Nephron (organoid): ENCODE measurements around the gene JADE1.
A peak's percentile ranks its signal among the peaks of the same experiment; 100 is the strongest.

Experiments used
- H3K27ac Mint-ChIP-seq, 3 experiments: 2 replicates each; pipeline ENCODE4 v1.8.0; 2020; ENCODE audit warnings: mixed read lengths in 3 of 3, mild to moderate bottlenecking in 2 of 3, moderate library complexity in 1 of 3
- H3K27me3 Mint-ChIP-seq: 2 replicates; pipeline ENCODE4 v1.8.0; 2021; ENCODE audit warnings: low read depth, mild to moderate bottlenecking, moderate library complexity, mixed read lengths
- H3K36me3 Mint-ChIP-seq: 2 replicates; pipeline ENCODE4 v1.8.0; 2020; ENCODE audit warnings: low read depth, mixed read lengths
- H3K4me1 Mint-ChIP-seq: 2 replicates; pipeline ENCODE4 v1.8.0; 2020; ENCODE audit warnings: mixed read lengths
- H3K4me3 Mint-ChIP-seq, 3 experiments: 2 replicates each; pipeline ENCODE4 v1.8.0; 2020; ENCODE audit warnings: mild to moderate bottlenecking in 3 of 3, mixed read lengths in 3 of 3, moderate library complexity in 2 of 3
- H3K9me3 Mint-ChIP-seq: 2 replicates; pipeline ENCODE4 v1.8.0; 2020; ENCODE audit warnings: mixed read lengths
- CTCF ChIP-seq, 3 experiments: fragments of 200-600 bp; sonication (generic); IDR thresholded peaks; one replicate each; pipeline ENCODE4 v1.5.0; 2021; ENCODE audit warnings: antibody characterized with exemption in 3 of 3; ENCODE audit not compliant: unreplicated experiment in 3 of 3

JADE1 gene

GRCh38 chr4:128787509-128788311, 21.8 kb upstream of the JADE1 start:
- peaks cover 8% of the 10 kb centered on the region for H3K4me1 Mint-ChIP-seq
- H3K4me3 Mint-ChIP-seq = peak overlapping the region in 1 of 3 experiments; percentile 11
- H3K27ac Mint-ChIP-seq = peak overlapping the region; percentile 13 to 58 (median 35)
- H3K9me3 Mint-ChIP-seq = no peaks in the 10 kb centered on the region
- H3K36me3 Mint-ChIP-seq = no peaks in the 10 kb centered on the region
- no peak for TF ChIP-seq CTCF (IDR thresholded peaks at IDR 0.05; ENCODE audit: unreplicated experiment in 3 of 3)
- peaks cover 4% of the 10 kb centered on the region for H3K27me3 Mint-ChIP-seq

- Mint-ChIP-seq H3K27ac (peak overlapping the region; percentile 11 to 78 (median 14)), H3K9me3 (no peaks in the 10 kb centered on the region), H3K4me3 (no peak overlapping the region), H3K27me3 (no peaks in the 10 kb centered on the region), H3K36me3 (no peaks in the 10 kb centered on the region), H3K4me1 (peaks cover 10% of the 10 kb centered on the region)
- TF ChIP-seq CTCF (IDR thresholded peaks at IDR 0.05; ENCODE audit: unreplicated experiment in 3 of 3) = no peak
Observed at GRCh38 chr4:128793859-128794672, 15.4 kb upstream of the JADE1 start.

- Mint-ChIP-seq H3K4me1 (peaks cover 10% of the 10 kb centered on the region), H3K27me3 (no peaks in the 10 kb centered on the region), H3K9me3 (no peaks in the 10 kb centered on the region), H3K4me3 (no peak overlapping the region), H3K27ac (no peak overlapping the region), H3K36me3 (no peaks in the 10 kb centered on the region)
- TF ChIP-seq CTCF (IDR thresholded peaks at IDR 0.05; ENCODE audit: unreplicated experiment in 3 of 3) = no peak
Observed at GRCh38 chr4:128796934-128797333, 12.6 kb upstream of the JADE1 start.

GRCh38 chr4:128800284-128800683, 9.2 kb upstream of the JADE1 start:
- Mint-ChIP-seq H3K36me3 (no peaks in the 10 kb centered on the region), H3K27ac (no peak overlapping the region), H3K9me3 (no peaks in the 10 kb centered on the region), H3K27me3 (no peaks in the 10 kb centered on the region), H3K4me3 (no peak overlapping the region), H3K4me1 (no peaks in the 10 kb centered on the region)
- no peak for TF ChIP-seq CTCF (IDR thresholded peaks at IDR 0.05; ENCODE audit: unreplicated experiment in 3 of 3)

- H3K36me3 Mint-ChIP-seq = no peaks in the 10 kb centered on the region
- no peak overlapping the region for H3K4me3 Mint-ChIP-seq
- H3K4me1 Mint-ChIP-seq = no peaks in the 10 kb centered on the region
- no peak for TF ChIP-seq CTCF (IDR thresholded peaks at IDR 0.05; ENCODE audit: unreplicated experiment in 3 of 3)
- H3K27ac Mint-ChIP-seq = no peak overlapping the region
- no peaks in the 10 kb centered on the region for H3K9me3 Mint-ChIP-seq
- H3K27me3 Mint-ChIP-seq = no peaks in the 10 kb centered on the region
Observed at GRCh38 chr4:128800701-128801284, 8.7 kb upstream of the JADE1 start.
